Measurements from ENCODE around the gene UBE2K. TPM values are rescaled to one million over a fixed set of nuclear protein-coding genes. Genes with fewer than 3 reads are reported as not detected.
"Not testable (repeated sequence)": the region's sequence is repeated elsewhere in the genome, so short reads cannot be mapped to it uniquely, and the experiment has no call there.

UBE2K gene
- total RNA-seq, 4 donors from 2014 or later: 28.7 to 38.8 (median 32.1) TPM

DNA sequence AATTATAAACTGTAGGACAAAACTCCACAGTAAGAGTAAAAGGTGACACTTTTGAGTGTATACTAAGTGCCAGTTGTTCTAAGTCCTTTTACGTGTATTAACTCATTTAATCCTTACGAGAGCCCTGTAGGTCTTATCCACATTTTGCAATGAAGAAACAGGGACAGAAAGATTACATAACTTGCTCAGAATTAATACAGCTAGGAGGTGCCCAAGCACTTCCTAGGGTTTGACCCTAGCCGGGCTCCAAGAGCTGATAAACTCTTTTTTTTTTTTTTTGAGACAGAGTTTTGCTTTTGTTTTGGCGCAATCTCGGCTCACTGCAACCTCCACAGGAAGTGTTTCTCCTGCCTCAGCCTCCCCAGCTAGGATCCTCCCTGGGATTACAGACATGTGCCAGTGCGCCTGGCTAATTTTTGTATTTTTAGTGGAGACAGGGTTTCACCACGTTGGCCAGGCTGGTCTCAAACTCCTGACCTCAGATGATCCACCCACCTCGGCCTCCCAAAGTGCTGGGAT lies 110.4 kb downstream of the UBE2K start:
- DNase-seq: no peak
- Histone ChIP-seq H3K27me3 (no peaks in the 10 kb centered on the region), H3K27ac (no peak overlapping the region), H3K9me3 (no peaks in the 10 kb centered on the region), H3K36me3 (no peaks in the 10 kb centered on the region), H3K4me1 (no peaks in the 10 kb centered on the region), H3K4me3 (no peak overlapping the region)
- ATAC-seq: no peak
- intact Hi-C loops (cut with DNase I; ENCODE audit: low total_unique reads): no loop called here
- no peak for TF ChIP-seq POLR2A (IDR thresholded peaks at IDR 0.05)
- TF ChIP-seq, protein P1, sequence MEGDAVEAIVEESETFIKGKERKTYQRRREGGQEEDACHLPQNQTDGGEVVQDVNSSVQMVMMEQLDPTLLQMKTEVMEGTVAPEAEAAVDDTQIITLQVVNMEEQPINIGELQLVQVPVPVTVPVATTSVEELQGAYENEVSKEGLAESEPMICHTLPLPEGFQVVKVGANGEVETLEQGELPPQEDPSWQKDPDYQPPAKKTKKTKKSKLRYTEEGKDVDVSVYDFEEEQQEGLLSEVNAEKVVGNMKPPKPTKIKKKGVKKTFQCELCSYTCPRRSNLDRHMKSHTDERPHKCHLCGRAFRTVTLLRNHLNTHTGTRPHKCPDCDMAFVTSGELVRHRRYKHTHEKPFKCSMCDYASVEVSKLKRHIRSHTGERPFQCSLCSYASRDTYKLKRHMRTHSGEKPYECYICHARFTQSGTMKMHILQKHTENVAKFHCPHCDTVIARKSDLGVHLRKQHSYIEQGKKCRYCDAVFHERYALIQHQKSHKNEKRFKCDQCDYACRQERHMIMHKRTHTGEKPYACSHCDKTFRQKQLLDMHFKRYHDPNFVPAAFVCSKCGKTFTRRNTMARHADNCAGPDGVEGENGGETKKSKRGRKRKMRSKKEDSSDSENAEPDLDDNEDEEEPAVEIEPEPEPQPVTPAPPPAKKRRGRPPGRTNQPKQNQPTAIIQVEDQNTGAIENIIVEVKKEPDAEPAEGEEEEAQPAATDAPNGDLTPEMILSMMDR (IDR thresholded peaks at IDR 0.05 in 4 of 5, conservative IDR thresholded peaks at IDR 0.05 in 1 of 5): no peak
- in situ Hi-C loops (cut with MboI; ENCODE audit: low sequenced_read_pairs in 4 of 4): no loop called here

DNA sequence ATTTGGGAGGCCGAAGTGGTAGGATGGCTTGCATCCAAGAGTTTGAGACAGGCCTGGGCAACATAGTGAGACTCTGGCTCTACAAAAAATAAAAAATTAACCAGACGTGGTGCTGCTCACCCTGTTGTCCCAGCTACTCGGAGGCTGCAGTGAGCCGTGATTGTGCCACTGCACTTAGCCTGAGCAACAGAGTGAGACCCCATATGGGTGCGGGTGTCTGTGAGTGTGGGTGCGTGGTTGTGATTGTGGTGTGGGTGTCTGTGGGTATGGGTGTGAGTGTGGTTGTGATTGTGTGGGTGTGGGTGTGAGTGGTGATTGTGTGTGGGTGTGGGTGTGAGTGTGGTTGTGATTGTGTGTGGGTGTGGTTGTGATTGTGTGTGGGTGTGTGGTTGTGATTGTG lies 114.6 kb downstream of the UBE2K start:
- Histone ChIP-seq H3K4me3 (no peak overlapping the region), H3K36me3 (no peaks in the 10 kb centered on the region), H3K4me1 (no peaks in the 10 kb centered on the region), H3K27me3 (no peaks in the 10 kb centered on the region), H3K27ac (no peak overlapping the region), H3K9me3 (no peaks in the 10 kb centered on the region)
- ATAC-seq (no peak), DNase-seq (no peak)
- intact Hi-C loops (cut with DNase I; ENCODE audit: low total_unique reads): no loop called here
- TF ChIP-seq POLR2A (IDR thresholded peaks at IDR 0.05): no peak
- TF ChIP-seq, protein P1 (IDR thresholded peaks at IDR 0.05 in 4 of 5, conservative IDR thresholded peaks at IDR 0.05 in 1 of 5): no peak
- in situ Hi-C loops (cut with MboI; ENCODE audit: low sequenced_read_pairs in 4 of 4): no loop called here

DNA sequence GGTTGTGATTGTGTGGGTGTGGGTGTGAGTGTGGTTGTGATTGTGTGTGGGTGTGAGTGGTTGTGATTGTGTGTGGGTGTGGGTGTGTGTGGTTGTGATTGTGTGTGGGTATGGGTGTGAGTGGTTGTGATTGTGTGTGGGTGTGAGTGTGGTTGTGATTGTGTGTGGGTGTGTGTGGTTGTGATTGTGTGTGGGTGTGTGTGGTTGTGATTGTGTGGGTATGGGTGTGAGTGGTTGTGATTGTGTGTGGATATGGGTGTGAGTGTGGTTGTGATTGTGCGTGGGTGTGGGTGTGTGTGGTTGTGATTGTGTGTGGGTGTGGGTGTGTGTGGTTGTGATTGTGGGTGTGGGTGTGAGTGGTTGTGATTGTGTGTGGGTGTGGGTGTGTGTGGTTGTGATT lies 115.1 kb downstream of the UBE2K start:
- H3K9me3 ChIP-seq; H3K4me1 ChIP-seq; ATAC-seq; intact Hi-C loops (cut with DNase I; ENCODE audit: low total_unique reads); DNase-seq; H3K36me3 ChIP-seq; H3K27me3 ChIP-seq; H3K27ac ChIP-seq; H3K4me3 ChIP-seq; in situ Hi-C loops (cut with MboI; ENCODE audit: low sequenced_read_pairs in 4 of 4): not testable (repeated sequence)

DNA sequence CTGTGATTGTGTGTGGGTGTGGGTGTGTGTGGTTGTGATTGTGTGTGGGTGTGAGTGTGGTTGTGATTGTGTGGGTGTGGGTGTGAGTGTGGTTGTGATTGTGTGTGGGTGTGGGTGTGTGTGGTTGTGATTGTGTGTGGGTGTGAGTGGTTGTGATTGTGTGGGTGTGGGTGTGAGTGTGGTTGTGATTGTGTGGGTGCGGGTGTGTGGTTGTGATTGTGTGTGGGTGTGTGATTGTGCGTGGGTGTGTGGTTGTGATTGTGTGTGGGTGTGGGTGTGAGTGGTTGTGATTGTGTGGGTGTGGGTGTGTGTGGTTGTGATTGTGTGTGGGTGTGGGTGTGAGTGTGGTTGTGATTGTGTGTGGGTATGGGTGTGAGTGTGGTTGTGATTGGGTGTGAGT lies 115.8 kb downstream of the UBE2K start:
- not testable (repeated sequence) for H3K4me1 ChIP-seq

DNA sequence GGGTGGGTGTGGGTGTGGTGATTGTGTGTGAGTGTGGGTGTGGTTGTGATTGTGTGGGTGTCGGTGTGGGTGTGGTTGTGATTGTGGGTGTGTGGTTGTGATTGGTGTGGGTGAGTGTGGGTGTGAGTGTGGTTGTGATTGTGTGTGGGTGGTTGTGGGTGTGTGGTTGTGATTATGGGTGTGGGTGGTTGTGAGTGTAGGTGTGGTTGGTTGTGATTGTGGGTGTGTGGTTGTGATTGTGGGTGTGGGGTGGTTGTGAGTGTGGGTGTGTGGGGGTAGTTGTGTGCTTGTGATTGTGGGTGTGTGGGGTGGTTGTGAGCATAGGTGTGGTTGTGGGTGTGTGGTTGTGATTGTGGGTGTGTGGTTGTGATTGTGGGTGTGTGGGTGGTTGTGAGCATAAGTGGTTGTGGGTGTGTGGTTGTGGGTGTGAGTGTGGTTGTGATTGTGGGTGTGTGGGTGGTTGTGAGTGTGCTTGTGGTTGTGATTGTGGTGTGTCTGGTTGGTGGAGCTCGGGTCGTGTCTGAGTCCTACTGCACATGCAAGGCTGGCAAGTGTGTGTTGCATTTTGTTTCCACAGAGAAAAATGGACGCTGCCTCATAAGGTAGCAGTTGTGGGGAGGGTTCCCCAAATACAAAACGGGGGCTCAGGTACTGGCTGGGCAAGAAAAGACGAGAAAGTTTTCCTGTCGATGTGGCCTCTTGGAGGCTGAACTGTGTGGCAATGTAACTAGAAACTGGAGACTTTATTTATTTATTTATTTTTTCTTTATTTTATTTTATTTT lies 116.7 kb downstream of the UBE2K start:
- in situ Hi-C loops (cut with MboI; ENCODE audit: low sequenced_read_pairs in 4 of 4): no loop called here
- TF ChIP-seq, protein P1 (IDR thresholded peaks at IDR 0.05 in 4 of 5, conservative IDR thresholded peaks at IDR 0.05 in 1 of 5): no peak
- no peak for TF ChIP-seq POLR2A (IDR thresholded peaks at IDR 0.05)
- intact Hi-C loops (cut with DNase I; ENCODE audit: low total_unique reads): no loop called here
- Histone ChIP-seq H3K27ac (no peak overlapping the region), H3K27me3 (no peaks in the 10 kb centered on the region), H3K4me1 (no peaks in the 10 kb centered on the region), H3K4me3 (no peak overlapping the region), H3K9me3 (no peaks in the 10 kb centered on the region), H3K36me3 (no peaks in the 10 kb centered on the region)
- no peak for DNase-seq
- no peak for ATAC-seq

More for the DNA sequence above, 115.8 kb downstream of the UBE2K start:
- ATAC-seq; H3K27me3 ChIP-seq; H3K9me3 ChIP-seq; H3K4me3 ChIP-seq; DNase-seq; in situ Hi-C loops (cut with MboI; ENCODE audit: low sequenced_read_pairs in 4 of 4); H3K36me3 ChIP-seq; intact Hi-C loops (cut with DNase I; ENCODE audit: low total_unique reads); H3K27ac ChIP-seq: not testable (repeated sequence)
